K562 (cell line): Measurements from ENCODE around the gene GIPR. TPM values are rescaled to one million over a fixed set of nuclear protein-coding genes. Genes with fewer than 3 reads are reported as not detected.

Experiments used
- ARID1B ChIP-seq: fragments of 450-650 bp; IDR thresholded peaks from 2 replicates; pipeline ENCODE4 v1.6.1; 2016; ENCODE audit warnings: antibody characterized with exemption, mild to moderate bottlenecking, inconsistent platforms
- BRCA1 ChIP-seq, 2 experiments: fragments of 450-650 bp in 1 of 2; sonication (generic) in 1 of 2; formaldehyde crosslinking in 1 of 2; IDR thresholded peaks; 2 replicates each; pipeline versions ENCODE4 v1.5.0 to v1.6.1; 2017 to 2020; ENCODE audit warnings: mild to moderate bottlenecking in 1 of 2, missing genetic modification reagents in 1 of 2
- GTF2A2 ChIP-seq: IDR thresholded peaks from 2 replicates; pipeline ENCODE4 v1.6.1; 2016; ENCODE audit warnings: mild to moderate bottlenecking, missing genetic modification characterization, missing compliant biosample characterization
- HOXB6 ChIP-seq: fragments of 250-450 bp; sonication (Bioruptor Pico); IDR thresholded peaks from 2 replicates; pipeline ENCODE4 v1.5.1; 2022; ENCODE audit warnings: mild to moderate bottlenecking, borderline replicate concordance
- NCOA2 ChIP-seq, 2 experiments: fragments of 450-650 bp; IDR thresholded peaks; 2 replicates each; pipeline ENCODE4 v1.6.1; 2018; ENCODE audit warnings: mild to moderate bottlenecking in 2 of 2, moderate library complexity in 1 of 2; ENCODE audit not compliant: partially characterized antibody in 2 of 2
- SIX5 ChIP-seq, 2 experiments: IDR thresholded peaks; 2 replicates each; pipeline ENCODE4 v1.6.1; 2011; ENCODE audit warnings: low read length in 2 of 2, borderline replicate concordance in 1 of 2, low read depth in 1 of 2, mild to moderate bottlenecking in 1 of 2, moderate library complexity in 1 of 2; ENCODE audit not compliant: insufficient read depth in 1 of 2
- SMARCA5 ChIP-seq: fragments of 450-650 bp; IDR thresholded peaks from 2 replicates; pipeline ENCODE4 v1.6.1; 2016
- SRSF1 ChIP-seq: fragments of 200-400 bp; formaldehyde crosslinking; IDR thresholded peaks from 2 replicates; pipeline ENCODE4 v1.6.1; 2017; ENCODE audit warnings: mild to moderate bottlenecking, low read depth, low read length, moderate library complexity
- SRSF3 ChIP-seq: fragments of 200-400 bp; formaldehyde crosslinking; IDR thresholded peaks from 2 replicates; pipeline ENCODE4 v1.6.1; 2016; ENCODE audit warnings: mild to moderate bottlenecking, low read length, moderate library complexity; ENCODE audit not compliant: insufficient read depth
- TAF7 ChIP-seq: fragments of 450-650 bp; IDR thresholded peaks from 2 replicates; pipeline ENCODE4 v1.6.1; 2016; ENCODE audit warnings: missing genetic modification characterization, missing compliant biosample characterization
- TAL1 ChIP-seq: fragments of 450-650 bp; IDR thresholded peaks from 2 replicates; pipeline ENCODE4 v1.6.1; 2016; ENCODE audit warnings: mild to moderate bottlenecking
- TEAD2 ChIP-seq: fragments of 450-650 bp; IDR thresholded peaks from 2 replicates; pipeline ENCODE4 v1.6.1; 2016; ENCODE audit warnings: missing genetic modification characterization, control low read depth, missing compliant biosample characterization
- TSC22D4 ChIP-seq: fragments of 450-650 bp; IDR thresholded peaks from 2 replicates; pipeline ENCODE4 v1.6.1; 2016; ENCODE audit warnings: missing genetic modification characterization, missing biosample characterization, control low read depth
- ZKSCAN8 ChIP-seq: fragments of 200-800 bp; sonication (Bioruptor generic); IDR thresholded peaks from 2 replicates; pipeline ENCODE4 v1.6.1; 2016; ENCODE audit warnings: missing genetic modification characterization, missing compliant biosample characterization
- ZNF121 ChIP-seq: sonication (generic); formaldehyde crosslinking; conservative IDR thresholded peaks from 2 replicates; pipeline ENCODE4 v1.8.0; 2022; ENCODE audit warnings: missing genetic modification reagents
- ZNF408 ChIP-seq: fragments of 250-450 bp; sonication (Bioruptor Pico); IDR thresholded peaks from 2 replicates; pipeline ENCODE4 v1.4.0; 2020; ENCODE audit warnings: low read depth, mild to moderate bottlenecking, moderate library complexity
- ZNF778 ChIP-seq: fragments of 450-650 bp; formaldehyde crosslinking; IDR thresholded peaks from 2 replicates; pipeline ENCODE4 v1.4.0; 2020; ENCODE audit warnings: mild to moderate bottlenecking, moderate library complexity
- polyA plus RNA-seq, 8 experiments: library from polyadenylated mRNA; depleted of rRNA in 4 of 8; stranded (reverse) in 5 of 8; unstranded in 3 of 8; fragments of >200 nt; fragmentation: Nextera tagmentation in 2 of 8; fragmentation: Illumina TruSeq in 1 of 8; extraction: Ambion mirVana in 2 of 8; extraction: Trizol in 1 of 8; gene quantifications; 2 replicates each; pipeline versions ENCODE4 v1.2.1 to v1.2.3, GENCODE V29; 2011 to 2014; ENCODE audit warnings: inconsistent platforms in 1 of 8, missing spikeins in 1 of 8
- total RNA-seq, 7 experiments: library from RNA; depleted of rRNA in 6 of 7; stranded (reverse); fragments of >200 nt in 6 of 7; fragmentation: Illumina TruSeq in 2 of 7; extraction: Trizol in 2 of 7; gene quantifications; 2 replicates each; pipeline versions ENCODE4 v1.2.1 to v1.2.3, GENCODE V29; 2011 to 2021; ENCODE audit warnings: low replicate concordance in 1 of 7
- TF ChIP-seq, protein P1 (sequence below), 2 experiments: fragments of 450-650 bp in 1 of 2; sonication (generic) in 1 of 2; formaldehyde crosslinking in 1 of 2; IDR thresholded peaks; 2 replicates each; pipeline versions ENCODE4 v1.7.1 to v1.9.0; 2016 to 2022; ENCODE audit warnings: inconsistent platforms in 1 of 2, mild to moderate bottlenecking in 1 of 2, missing genetic modification reagents in 1 of 2
- TF ChIP-seq, protein P2 (sequence below): fragments of 450-650 bp; IDR thresholded peaks from 2 replicates; pipeline ENCODE4 v1.6.1; 2017; ENCODE audit warnings: mild to moderate bottlenecking, moderate library complexity

Gene GIPR
- total and polyA plus RNA-seq, 9 of the 15 experiments (the other 6 are each of a cell fraction or from before 2014, with no cell fraction given): 2.2 to 26.8 (median 12.7) TPM

DNA sequence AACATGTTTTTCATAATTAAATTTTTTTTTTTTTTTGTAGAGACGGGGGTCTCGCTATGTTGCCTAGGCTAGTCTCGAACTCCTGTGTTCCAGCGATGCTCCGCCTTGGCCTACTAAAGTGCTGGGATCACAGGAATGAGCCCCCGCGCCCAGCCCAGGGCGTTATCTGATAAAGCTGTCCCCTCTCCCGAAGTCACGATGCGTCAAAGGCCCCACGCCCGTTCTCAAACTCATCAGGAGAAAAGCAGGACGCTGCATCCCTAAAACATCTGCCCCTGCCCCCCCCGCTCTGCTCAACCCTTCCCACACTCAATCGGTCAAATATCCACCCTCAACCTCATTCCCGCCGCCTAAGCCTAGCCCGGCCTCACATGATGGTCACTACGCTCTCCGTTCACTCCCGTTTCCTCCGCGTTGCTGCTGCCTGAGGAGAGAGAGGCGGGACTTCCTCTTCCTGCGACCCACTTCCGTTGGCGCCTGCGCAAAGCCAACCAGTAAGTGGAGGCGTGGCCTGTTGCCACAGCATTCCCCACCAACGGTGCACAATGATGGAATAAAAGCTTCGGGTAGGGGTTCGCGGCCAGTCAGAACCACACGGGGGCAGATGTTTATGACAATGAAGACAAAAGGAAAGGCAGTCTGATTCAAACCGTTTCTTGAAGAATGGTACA lies 23.6 kb downstream of the GIPR start, which contains the start of gene SNRPD2 (continued):
- TF ChIP-seq, protein P1, sequence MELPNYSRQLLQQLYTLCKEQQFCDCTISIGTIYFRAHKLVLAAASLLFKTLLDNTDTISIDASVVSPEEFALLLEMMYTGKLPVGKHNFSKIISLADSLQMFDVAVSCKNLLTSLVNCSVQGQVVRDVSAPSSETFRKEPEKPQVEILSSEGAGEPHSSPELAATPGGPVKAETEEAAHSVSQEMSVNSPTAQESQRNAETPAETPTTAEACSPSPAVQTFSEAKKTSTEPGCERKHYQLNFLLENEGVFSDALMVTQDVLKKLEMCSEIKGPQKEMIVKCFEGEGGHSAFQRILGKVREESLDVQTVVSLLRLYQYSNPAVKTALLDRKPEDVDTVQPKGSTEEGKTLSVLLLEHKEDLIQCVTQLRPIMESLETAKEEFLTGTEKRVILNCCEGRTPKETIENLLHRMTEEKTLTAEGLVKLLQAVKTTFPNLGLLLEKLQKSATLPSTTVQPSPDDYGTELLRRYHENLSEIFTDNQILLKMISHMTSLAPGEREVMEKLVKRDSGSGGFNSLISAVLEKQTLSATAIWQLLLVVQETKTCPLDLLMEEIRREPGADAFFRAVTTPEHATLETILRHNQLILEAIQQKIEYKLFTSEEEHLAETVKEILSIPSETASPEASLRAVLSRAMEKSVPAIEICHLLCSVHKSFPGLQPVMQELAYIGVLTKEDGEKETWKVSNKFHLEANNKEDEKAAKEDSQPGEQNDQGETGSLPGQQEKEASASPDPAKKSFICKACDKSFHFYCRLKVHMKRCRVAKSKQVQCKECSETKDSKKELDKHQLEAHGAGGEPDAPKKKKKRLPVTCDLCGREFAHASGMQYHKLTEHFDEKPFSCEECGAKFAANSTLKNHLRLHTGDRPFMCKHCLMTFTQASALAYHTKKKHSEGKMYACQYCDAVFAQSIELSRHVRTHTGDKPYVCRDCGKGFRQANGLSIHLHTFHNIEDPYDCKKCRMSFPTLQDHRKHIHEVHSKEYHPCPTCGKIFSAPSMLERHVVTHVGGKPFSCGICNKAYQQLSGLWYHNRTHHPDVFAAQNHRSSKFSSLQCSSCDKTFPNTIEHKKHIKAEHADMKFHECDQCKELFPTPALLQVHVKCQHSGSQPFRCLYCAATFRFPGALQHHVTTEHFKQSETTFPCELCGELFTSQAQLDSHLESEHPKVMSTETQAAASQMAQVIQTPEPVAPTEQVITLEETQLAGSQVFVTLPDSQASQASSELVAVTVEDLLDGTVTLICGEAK (IDR thresholded peaks at IDR 0.05): peak; percentile 97
- TF ChIP-seq, protein P1 (CRISPR knock-in tag; IDR thresholded peaks at IDR 0.05): no peak
- TF ChIP-seq SRSF3: no peak
- no peak for TF ChIP-seq GTF2A2
- peak; percentile 53; the same call in 1 of the 2 replicates for TF ChIP-seq TAF7 (tag)
- TF ChIP-seq, protein P2, sequence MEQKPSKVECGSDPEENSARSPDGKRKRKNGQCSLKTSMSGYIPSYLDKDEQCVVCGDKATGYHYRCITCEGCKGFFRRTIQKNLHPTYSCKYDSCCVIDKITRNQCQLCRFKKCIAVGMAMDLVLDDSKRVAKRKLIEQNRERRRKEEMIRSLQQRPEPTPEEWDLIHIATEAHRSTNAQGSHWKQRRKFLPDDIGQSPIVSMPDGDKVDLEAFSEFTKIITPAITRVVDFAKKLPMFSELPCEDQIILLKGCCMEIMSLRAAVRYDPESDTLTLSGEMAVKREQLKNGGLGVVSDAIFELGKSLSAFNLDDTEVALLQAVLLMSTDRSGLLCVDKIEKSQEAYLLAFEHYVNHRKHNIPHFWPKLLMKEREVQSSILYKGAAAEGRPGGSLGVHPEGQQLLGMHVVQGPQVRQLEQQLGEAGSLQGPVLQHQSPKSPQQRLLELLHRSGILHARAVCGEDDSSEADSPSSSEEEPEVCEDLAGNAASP: no peak
- no peak for TF ChIP-seq BRCA1 (IDR thresholded peaks at IDR 0.05)
- no peak for TF ChIP-seq BRCA1 (CRISPR knock-in tag; IDR thresholded peaks at IDR 0.05)
- no peak for TF ChIP-seq SMARCA5
- no peak for TF ChIP-seq SIX5 (IDR thresholded peaks at IDR 0.05; ENCODE audit: borderline replicate concordance in 1 of 2, insufficient read depth in 1 of 2, low read depth in 1 of 2, low read length in 2 of 2)
- TF ChIP-seq ZNF121 (CRISPR knock-in tag): no peak
- TF ChIP-seq TAL1: no peak
- no peak for TF ChIP-seq TSC22D4 (tag)
- peak; percentile 54 for TF ChIP-seq ARID1B
- TF ChIP-seq HOXB6: no peak
- no peak for TF ChIP-seq NCOA2 (IDR thresholded peaks at IDR 0.05; ENCODE audit: partially characterized antibody in 2 of 2)
- TF ChIP-seq ZKSCAN8: no peak
- TF ChIP-seq TEAD2 (tag): no peak
- TF ChIP-seq ZNF408 (CRISPR knock-in tag): no peak
- TF ChIP-seq ZNF778: no peak
- no peak for TF ChIP-seq SRSF1
